C4-2B (cell line): Measurements from ENCODE around the gene WASF2.
"Not testable (repeated sequence)": the region's sequence is repeated elsewhere in the genome, so short reads cannot be mapped to it uniquely, and the experiment has no call there.

Experiments used
- H3K27ac ChIP-seq: fragments of 450-650 bp; 2 replicates; pipeline ENCODE4 v1.5.1; 2017
- ZFX ChIP-seq: fragments of 450-650 bp; IDR thresholded peaks from 2 replicates; pipeline ENCODE4 v1.6.1; 2017
- TF ChIP-seq, protein P1 (sequence below): fragments of 450-650 bp; conservative IDR thresholded peaks from 2 replicates; pipeline ENCODE4 v1.5.1; 2017; ENCODE audit warnings: mild to moderate bottlenecking

WASF2 gene

DNA sequence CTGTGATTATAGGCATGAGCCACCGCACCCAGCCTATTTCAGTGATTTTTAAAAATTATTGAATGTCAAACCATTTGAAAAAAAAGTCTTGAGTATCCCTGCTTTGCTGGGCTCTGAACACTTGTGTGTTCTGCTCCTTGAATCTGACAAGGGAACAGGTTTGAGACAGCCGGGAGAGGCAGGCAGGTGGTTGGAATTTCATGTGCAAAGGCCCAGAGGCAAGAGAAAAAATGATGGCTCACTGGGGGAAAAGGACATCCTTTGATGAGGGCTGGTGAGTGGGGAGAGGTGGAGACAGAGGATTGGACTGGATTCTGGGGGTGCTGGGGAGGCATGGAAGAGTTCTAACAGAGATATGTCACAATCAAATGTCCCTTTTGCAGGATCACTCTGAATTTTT lies 13.1 kb upstream of the WASF2 start:
- no peak overlapping the region for H3K27ac ChIP-seq
- TF ChIP-seq ZFX = no peak
- TF ChIP-seq, protein P1, sequence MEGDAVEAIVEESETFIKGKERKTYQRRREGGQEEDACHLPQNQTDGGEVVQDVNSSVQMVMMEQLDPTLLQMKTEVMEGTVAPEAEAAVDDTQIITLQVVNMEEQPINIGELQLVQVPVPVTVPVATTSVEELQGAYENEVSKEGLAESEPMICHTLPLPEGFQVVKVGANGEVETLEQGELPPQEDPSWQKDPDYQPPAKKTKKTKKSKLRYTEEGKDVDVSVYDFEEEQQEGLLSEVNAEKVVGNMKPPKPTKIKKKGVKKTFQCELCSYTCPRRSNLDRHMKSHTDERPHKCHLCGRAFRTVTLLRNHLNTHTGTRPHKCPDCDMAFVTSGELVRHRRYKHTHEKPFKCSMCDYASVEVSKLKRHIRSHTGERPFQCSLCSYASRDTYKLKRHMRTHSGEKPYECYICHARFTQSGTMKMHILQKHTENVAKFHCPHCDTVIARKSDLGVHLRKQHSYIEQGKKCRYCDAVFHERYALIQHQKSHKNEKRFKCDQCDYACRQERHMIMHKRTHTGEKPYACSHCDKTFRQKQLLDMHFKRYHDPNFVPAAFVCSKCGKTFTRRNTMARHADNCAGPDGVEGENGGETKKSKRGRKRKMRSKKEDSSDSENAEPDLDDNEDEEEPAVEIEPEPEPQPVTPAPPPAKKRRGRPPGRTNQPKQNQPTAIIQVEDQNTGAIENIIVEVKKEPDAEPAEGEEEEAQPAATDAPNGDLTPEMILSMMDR = no peak

DNA sequence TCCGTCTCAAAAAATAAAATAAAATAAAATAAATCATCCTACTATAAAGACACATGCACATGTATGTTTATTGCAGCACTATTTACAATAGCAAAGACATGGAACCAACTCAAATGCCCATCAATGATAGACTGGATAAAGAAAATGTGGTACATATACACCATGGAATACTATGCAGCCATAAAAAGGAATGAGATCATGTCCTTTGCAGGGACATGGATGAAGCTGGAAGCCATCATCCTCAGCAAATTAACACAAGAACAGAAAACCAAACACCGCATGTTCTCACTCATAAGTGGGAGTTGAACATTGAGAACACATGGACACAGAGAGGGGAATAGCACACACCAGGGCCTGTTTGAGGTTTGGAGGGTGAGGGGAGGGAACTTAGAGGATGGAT lies 11.2 kb upstream of the WASF2 start:
- not testable (repeated sequence) for H3K27ac ChIP-seq

DNA sequence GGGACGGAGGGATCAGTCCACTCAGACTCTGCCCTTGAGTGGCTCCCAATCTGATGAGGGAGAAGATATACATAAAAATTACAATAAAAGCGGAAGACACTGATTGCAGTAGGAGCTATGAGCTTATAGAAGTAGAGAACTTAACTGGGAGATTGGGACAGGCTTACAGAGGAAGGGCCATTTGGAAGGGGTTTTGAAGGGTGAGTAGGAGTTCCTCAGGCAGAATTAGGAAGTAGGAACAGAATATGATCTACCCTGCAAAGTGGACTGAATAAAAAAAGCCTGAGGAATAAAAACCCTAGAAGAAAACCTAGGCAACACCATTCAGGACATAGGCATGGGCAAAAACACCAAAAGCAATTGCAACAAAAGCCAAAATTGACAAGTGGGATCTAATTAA lies 9.2 kb upstream of the WASF2 start:
- H3K27ac ChIP-seq = no peak overlapping the region
- no peak for TF ChIP-seq ZFX
- TF ChIP-seq, protein P1 = no peak

DNA sequence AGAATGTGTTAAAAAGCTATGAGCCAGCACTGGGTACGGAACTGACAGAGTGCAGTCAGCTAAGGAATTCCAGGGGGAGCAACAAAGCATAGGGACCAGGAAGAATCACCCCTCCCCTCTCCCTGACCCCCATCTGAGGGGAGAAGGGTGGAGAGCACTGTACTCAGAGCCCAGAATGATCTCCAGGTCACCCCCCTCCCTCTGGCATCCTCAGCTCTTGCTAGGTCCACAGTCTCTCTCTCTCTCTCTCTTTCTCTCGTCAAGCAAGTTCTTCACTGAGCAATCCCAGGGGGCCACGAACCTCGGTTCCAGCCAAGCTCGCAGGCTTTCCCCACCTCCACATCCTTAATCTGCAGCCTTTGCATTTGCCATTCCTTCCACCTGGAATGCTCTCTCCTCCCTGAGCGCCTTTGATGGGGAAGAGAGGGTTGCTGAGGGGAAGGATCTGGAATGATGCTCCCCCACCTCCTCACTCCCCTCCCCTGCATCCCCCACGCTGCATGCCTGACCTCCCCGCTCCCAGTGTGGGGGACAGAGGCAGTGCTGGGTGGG lies 6.7 kb upstream of the WASF2 start:
- no peak overlapping the region for H3K27ac ChIP-seq
- no peak for TF ChIP-seq ZFX
- TF ChIP-seq, protein P1 = no peak

DNA sequence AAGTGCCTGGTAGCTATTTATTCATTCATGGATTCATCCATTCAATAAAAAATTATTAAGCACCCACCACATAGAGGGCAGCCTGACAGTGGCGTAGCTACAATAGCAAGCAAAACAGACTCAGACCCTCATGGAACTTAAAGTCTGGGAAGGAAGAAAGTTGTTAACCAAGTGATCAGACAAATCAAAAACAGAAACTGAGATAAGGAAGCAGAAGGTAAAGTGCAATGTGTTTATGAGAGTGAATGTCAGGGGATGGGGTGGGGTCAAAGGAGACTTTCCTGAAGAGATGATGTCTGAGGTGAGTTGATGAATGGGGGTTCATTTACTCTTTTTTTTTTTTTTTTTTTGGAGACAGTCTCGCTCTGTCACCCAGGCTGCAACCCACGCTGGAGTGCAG lies 2.8 kb upstream of the WASF2 start:
- no peak for TF ChIP-seq ZFX
- TF ChIP-seq, protein P1 = no peak
- H3K27ac ChIP-seq = no peak overlapping the region

DNA sequence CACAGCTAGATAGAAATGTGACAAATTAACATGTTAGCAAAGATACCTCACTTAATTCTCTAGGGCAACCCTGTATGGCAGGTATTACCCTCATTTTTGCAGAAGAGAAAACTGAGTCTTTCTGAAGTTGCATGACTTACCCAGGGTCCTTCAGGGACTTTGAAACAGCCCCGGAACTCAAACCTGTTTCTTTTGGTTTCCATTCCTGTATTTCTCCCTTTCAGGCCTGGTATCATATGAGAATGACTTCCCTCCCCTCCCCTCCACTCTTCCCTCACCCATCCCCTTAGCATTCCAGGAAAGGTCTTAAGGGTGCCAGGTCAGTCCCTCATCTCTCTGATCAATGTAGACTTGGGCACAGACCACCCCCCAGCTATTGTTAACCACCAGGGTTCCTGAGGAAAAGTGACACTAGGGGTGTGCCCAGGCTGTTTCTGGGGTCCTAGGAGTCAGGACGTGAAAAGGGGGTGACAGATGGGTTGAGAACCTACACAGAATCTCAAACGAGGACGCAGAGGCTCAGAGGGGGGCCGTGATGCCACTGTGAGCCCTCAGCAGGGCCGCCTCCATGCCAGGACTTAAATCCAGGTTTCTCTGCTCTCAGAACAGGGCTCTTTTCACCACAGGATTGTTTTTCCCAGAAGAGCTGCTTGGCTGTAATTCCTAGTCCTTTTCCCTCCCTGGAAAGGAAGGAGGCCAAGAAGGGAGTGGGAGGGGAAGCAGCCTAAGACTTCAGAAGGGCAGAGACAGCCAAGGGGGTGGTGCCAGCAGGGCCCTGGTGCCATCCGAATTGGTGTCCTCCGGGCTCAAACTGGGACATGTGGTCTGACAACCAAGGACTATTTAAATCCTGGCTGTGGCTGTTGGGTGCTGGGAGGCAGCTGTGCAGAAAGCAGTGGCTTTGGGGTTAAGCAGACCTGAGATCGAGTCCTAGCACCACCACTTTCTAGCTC lies 2.1 kb upstream of the WASF2 start:
- H3K27ac ChIP-seq = no peak overlapping the region
- TF ChIP-seq ZFX = no peak
- TF ChIP-seq, protein P1 = no peak

DNA sequence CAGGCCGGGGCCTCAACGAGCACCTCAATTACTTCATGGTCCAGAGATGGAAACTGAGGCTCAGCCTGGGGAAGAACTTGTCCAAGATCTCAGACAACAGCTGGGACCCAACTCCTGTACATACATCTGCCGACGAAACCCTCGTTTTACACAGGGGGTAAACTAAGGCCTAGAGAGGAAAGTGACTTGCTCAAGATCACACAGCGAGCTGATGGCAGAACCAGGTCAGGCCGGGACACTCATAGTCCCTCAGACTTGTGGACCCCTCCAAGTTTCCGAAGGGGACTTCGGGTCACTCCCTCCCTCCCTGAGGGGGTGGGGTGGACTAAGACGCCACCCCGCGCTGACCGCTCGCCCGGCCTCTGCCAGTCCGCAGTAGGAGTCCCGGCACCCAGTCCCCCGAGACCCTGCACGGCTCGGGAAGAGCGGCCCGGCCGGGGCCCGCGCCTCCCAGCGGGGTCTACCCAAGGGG lies 430 bp downstream of the WASF2 start:
- TF ChIP-seq, protein P1 = no peak
- TF ChIP-seq ZFX = peak; percentile 64; the same call in 1 of the 2 replicates
- H3K27ac ChIP-seq = peak overlapping the region; percentile 99
